HG02973 (cell line): ENCODE measurements around the gene SARS1.
"Not testable (repeated sequence)": the region's sequence is repeated elsewhere in the genome, so short reads cannot be mapped to it uniquely, and the experiment has no call there.

ENCODE experiments used
- ATAC-seq: cut with Tn5 transposase; IDR thresholded peaks from one replicate; pipeline ENCODE4 v1.9.1; 2021; ENCODE audit warnings: moderate library complexity; ENCODE audit not compliant: unreplicated experiment

SARS1 gene

DNA sequence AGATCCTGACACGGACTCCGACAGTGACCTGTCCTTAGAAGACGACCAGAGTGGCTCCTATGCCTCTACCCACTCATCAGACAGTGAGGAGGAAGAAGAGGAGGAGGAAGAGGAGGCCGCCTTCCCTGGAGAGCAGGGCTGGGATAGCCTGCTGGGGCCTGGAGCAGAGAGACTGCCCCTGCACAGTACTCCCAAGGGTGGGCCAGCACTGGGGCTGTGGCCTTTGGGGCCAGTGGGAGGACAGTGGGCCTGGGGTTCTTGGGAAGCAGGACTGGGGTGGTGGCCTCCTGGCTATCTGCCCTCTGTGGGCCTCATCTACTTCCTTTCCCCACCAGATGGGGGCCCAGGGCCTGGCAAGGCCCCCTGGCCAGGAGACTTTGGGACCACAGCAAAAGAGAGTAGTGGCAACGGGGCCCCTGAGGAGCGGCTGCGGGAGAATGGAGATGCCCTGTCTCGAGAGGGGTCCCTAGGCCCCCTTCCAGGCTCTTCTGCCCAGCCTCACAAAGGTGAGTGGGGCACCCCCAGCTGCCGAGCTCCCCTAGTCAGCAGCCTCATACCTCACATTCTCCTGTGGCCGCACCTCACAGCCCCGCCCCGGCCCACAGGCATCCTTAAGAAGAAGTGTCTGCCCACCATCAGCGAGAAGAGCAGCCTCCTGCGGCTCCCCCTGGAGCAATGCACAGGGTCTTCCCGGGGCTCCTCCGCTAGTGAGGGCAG, 59.3 kb downstream of the SARS1 start:
- ATAC-seq, result no peak

- no peak for ATAC-seq
Measured at GRCh38 chr1:109273570-109274288, 60.0 kb downstream of the SARS1 start.

- ATAC-seq, result no peak
Measured at GRCh38 chr1:109274533-109275476, 61.1 kb downstream of the SARS1 start.

DNA sequence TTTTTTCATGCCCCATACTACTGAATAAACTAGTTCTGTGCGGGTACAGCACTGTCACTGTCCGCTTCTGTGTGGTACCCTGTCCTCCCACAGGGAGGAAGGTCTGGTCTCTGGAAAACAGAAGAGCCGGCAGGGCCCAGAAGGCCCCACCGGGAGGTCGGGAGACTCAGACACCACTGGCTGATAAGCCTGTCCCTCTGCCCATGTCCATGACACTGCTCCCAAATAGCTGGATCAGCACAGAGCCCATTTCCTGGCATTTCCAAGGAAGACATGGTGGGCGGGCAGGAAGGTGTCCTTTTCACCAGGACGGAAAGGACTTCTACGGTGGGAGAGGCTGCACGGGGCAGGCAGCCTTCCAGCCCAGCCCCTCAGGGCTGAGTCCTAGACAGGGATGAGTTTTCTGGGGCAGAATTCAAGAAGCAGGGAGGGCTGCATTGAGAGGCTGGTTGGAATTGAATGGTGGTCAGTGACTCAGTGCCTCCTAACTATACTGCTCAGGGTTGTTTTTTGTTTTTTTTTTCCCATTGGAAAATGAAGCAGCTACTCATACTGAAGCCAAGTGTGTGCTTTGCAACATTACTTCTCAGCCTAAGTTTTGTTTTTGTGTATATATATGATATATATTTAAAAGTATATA, 62.1 kb downstream of the SARS1 start:
- ATAC-seq, result no peak

GRCh38 chr1:109277434-109278204, 63.9 kb downstream of the SARS1 start:
- no peak for ATAC-seq

- ATAC-seq, result no peak
Measured at GRCh38 chr1:109279615-109280278, 66.0 kb downstream of the SARS1 start.

DNA sequence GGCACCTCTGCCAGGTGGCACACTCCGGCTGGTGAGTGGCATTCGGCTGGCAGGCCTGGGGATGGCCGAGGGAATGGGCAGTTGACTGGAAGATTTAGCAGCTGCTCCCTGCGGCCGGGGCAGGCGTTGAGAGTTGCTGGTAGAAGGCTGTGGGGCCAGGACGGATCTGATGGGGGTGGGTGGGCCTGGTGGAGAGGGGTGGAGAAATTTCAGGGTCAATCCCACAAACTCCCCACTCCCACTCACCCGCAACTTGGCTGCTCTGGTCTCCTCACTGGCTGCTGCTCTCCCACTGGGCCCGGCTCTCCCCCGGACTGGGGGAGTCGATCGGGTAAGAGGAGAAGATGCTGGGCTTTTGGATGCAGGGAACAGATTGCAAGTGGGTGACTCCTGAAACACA, 67.1 kb downstream of the SARS1 start:
- ATAC-seq, result no peak

GRCh38 chr1:109281680-109282496, 68.2 kb downstream of the SARS1 start:
- ATAC-seq, result no peak

DNA sequence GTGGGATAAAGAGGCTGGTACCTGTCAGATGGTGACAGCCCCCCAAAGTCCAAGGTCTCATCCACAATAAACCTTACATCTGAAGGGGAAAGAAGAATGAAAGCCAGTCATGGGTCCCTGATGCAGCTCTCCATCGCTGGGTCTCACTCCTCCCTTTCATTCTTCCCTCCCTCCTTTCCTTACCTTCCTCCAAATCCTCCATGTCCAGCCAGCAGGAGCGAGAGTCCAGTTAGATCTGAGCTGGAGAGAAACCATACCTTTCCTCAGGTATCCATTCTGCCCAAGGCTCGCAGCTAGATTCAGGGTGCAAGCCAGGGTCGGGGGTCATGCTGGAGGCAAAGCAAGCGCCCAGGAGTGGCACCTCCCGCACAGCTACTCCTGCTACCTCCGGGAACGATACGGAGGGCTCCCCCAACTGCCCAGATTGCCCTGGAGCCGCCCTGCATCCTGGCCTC, 68.8 kb downstream of the SARS1 start:
- ATAC-seq, result no peak

DNA sequence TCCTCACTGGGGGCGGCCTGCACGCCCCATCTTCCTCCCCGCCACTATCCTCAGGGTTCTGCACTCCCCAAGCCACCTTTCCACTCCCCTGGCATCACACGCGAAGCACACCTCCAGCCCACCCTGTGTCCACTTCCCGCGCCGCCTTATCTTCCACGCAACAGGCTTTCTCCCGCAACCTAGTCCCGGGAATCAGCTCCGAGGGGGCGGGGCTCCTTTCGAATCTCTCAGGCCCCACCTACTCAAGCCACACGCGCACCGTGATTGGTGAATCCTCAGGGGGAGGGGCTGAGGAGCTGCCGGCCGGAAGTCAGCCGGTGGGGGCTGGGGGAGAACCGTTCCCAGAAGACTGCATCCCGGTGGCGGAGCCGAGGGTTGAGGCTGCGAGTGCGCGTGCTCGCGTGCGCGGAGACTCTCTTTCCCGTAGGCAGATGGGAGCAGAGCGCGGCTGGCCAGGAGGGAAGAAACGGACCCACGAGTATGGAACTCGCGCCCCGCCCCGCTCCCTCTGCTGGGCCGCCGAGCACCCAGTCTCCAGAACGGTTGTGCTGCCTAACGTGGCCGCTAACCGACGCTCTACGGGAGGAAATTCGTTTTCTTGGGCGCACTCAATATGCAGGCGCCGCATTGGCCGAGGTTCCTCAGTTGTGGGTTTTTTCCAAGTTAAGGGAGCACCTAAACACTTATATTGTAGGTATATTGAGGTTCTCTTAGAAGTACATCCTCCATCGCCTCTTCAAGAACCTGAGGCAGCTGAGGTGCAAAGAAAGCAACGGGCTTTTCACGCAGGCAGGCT, 69.4 kb downstream of the SARS1 start, which contains the start of gene PSRC1:
Gene PSRC1, minus strand, starts transcription at position 194 of the 796 bp plus-strand sequence.
- peak; percentile 89 for ATAC-seq

DNA sequence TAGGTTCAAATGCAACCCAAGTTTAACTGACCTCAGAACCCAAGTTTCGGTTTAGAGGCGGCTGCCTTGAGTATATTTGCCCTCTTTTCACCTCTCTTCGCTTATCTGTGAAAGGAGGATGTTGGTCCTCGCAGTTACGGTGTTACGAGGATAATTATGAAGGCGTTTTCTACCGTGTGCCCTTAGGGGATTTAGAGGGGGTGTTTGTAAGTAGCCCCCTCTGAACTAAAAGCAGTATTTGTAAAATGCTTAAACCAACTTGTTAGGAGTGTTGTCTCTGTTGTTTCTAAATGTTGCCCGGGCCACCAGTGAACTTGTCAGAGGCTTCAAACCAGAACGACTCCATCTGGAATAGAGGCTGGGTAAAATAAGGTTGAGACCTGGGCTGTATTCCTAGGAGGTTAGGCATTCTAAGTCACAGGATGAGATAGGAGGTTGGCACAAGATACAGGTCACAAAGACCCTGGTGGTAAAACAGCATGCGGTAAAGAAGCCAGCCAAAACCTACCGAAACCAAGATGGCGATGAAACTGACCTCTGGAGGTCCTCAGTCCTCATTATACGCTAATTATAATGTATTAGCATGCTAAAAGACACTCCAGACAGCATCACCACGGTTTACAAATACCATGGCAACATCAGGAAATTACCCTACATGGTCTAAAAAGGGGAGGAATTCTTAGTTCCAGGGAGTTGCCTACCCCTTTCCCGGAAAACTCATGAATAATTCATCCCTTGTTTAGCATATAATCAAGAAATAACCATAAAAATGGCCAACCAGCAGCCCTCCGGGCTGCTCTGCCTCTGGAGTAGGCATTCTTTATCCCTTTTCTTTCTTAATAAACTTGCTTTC, 70.3 kb downstream of the SARS1 start:
- ATAC-seq, result no peak

DNA sequence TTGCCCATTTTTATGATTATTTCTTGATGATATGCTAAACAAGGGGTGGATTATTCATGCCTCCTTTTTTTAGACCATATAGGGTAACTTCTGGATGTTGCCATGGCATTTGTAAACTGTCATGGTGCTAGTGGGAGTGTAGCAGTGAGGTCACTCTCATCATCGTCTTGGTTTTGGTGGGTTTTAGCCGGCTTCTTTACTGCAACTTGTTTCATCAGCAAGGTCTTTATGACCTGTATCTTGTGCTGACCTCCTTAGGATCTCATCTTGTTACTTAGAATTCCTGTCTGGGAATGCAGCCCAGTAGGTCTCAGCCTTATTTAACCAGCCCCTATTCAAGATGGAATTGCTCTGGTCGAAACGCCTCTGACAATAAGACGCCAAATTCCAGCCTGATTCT, 73.0 kb downstream of the SARS1 start:
- not testable (repeated sequence) for ATAC-seq
